Measurements from ENCODE around the gene USH2A. TPM values are rescaled to one million over a fixed set of nuclear protein-coding genes. Genes with fewer than 3 reads are reported as not detected.

Gene USH2A
- total RNA-seq, 4 donors from 2014 or later: 0.14 TPM; not detected in 3

GRCh38 chr1:216250861-216251260, 172.4 kb downstream of the USH2A start:
- Histone ChIP-seq H3K4me1 (no peaks in the 10 kb centered on the region), H3K27me3 (no peaks in the 10 kb centered on the region), H3K27ac (no peak overlapping the region), H3K36me3 (no peaks in the 10 kb centered on the region), H3K9me3 (no peaks in the 10 kb centered on the region), H3K4me3 (no peak overlapping the region)
- no peak for TF ChIP-seq CTCF (IDR thresholded peaks at IDR 0.05)
- no peak for TF ChIP-seq POLR2A (IDR thresholded peaks at IDR 0.05)
- no peak for DNase-seq
- intact Hi-C loops (cut with DNase I; ENCODE audit: low total_unique reads): no loop called here

GRCh38 chr1:216248628-216249027, 174.6 kb downstream of the USH2A start:
- no peak overlapping the region for H3K27ac ChIP-seq
- no peaks in the 10 kb centered on the region for H3K9me3 ChIP-seq
- TF ChIP-seq CTCF (IDR thresholded peaks at IDR 0.05): no peak
- TF ChIP-seq POLR2A (IDR thresholded peaks at IDR 0.05): no peak
- intact Hi-C loops (cut with DNase I; ENCODE audit: low total_unique reads): no loop called here
- H3K4me3 ChIP-seq: no peak overlapping the region
- H3K36me3 ChIP-seq: no peaks in the 10 kb centered on the region
- no peaks in the 10 kb centered on the region for H3K27me3 ChIP-seq
- DNase-seq: no peak
- no peaks in the 10 kb centered on the region for H3K4me1 ChIP-seq

- Histone ChIP-seq H3K4me1 (no peaks in the 10 kb centered on the region), H3K27me3 (no peaks in the 10 kb centered on the region), H3K27ac (no peak overlapping the region), H3K4me3 (no peak overlapping the region), H3K36me3 (no peaks in the 10 kb centered on the region), H3K9me3 (no peaks in the 10 kb centered on the region)
- DNase-seq: no peak
- intact Hi-C loops (cut with DNase I; ENCODE audit: low total_unique reads): no loop called here
- TF ChIP-seq CTCF (IDR thresholded peaks at IDR 0.05) (no peak), POLR2A (IDR thresholded peaks at IDR 0.05) (no peak)
These were observed 175.3 kb downstream of the USH2A start for GRCh38 chr1:216247937-216248336.

GRCh38 chr1:216246577-216247203, 176.6 kb downstream of the USH2A start:
- no peaks in the 10 kb centered on the region for H3K27me3 ChIP-seq
- intact Hi-C loops (cut with DNase I; ENCODE audit: low total_unique reads): no loop called here
- no peak overlapping the region for H3K27ac ChIP-seq
- no peak for DNase-seq
- no peaks in the 10 kb centered on the region for H3K4me1 ChIP-seq
- TF ChIP-seq CTCF (IDR thresholded peaks at IDR 0.05): no peak
- TF ChIP-seq POLR2A (IDR thresholded peaks at IDR 0.05): no peak
- H3K4me3 ChIP-seq: no peak overlapping the region
- H3K36me3 ChIP-seq: no peaks in the 10 kb centered on the region
- H3K9me3 ChIP-seq: no peaks in the 10 kb centered on the region

GRCh38 chr1:216238844-216239243, 184.4 kb downstream of the USH2A start:
- TF ChIP-seq POLR2A (IDR thresholded peaks at IDR 0.05) (no peak), CTCF (IDR thresholded peaks at IDR 0.05) (no peak)
- no peaks in the 10 kb centered on the region for H3K9me3 ChIP-seq
- no peak for DNase-seq
- no peaks in the 10 kb centered on the region for H3K27me3 ChIP-seq
- intact Hi-C loops (cut with DNase I; ENCODE audit: low total_unique reads): no loop called here
- H3K4me1 ChIP-seq: no peaks in the 10 kb centered on the region
- H3K27ac ChIP-seq: no peak overlapping the region
- H3K4me3 ChIP-seq: no peak overlapping the region
- H3K36me3 ChIP-seq: no peaks in the 10 kb centered on the region
